Activated CD4-positive, alpha-beta memory T cell treated with anti-CD3 and anti-CD28 coated beads for 36 hours (primary cell): ENCODE results near the gene CCDC91. TPM values are rescaled to one million over a fixed set of nuclear protein-coding genes. Genes with fewer than 3 reads are reported as not detected.

Experiments
- CTCF ChIA-PET: fragments of 350-600 bp; sonication (Branson Sonifier 250); formaldehyde crosslinking; loops from one replicate; lab custom pipeline; 2021; ENCODE audit warnings: antibody characterized with exemption, inconsistent platforms; lab: Charles Lee
- POLR2A ChIA-PET: fragments of 350-600 bp; sonication (Branson Sonifier 250); formaldehyde crosslinking; loops from one replicate; lab custom pipeline; 2021; ENCODE audit warnings: antibody characterized with exemption; lab: Charles Lee
- DNase-seq: peaks from one replicate; pipeline ENCODE4 v3.0.0-alpha.2; 2020
- H3K27ac Mint-ChIP-seq: one replicate; pipeline ENCODE4 v1.8.0; 2021; ENCODE audit warnings: mixed read lengths
- H3K27me3 Mint-ChIP-seq: one replicate; pipeline ENCODE4 v1.8.0; 2021; ENCODE audit warnings: mixed read lengths
- H3K36me3 Mint-ChIP-seq: one replicate; pipeline ENCODE4 v1.8.0; 2021; ENCODE audit warnings: mixed read lengths
- H3K4me1 Mint-ChIP-seq: one replicate; pipeline ENCODE4 v1.8.0; 2021; ENCODE audit warnings: low read depth, mixed read lengths
- H3K4me3 Mint-ChIP-seq: one replicate; pipeline ENCODE4 v1.8.0; 2021; ENCODE audit warnings: mild to moderate bottlenecking, mixed read lengths
- H3K9me3 Mint-ChIP-seq: one replicate; pipeline ENCODE4 v1.8.0; 2021; ENCODE audit warnings: mixed read lengths
- intact Hi-C: fragments of 100-400 bp; cut with micrococcal nuclease; formaldehyde crosslinking; loops from one replicate; pipeline ENCODE4 v1.15.1; 2023
- total RNA-seq, 2 experiments: library from RNA; stranded (reverse); gene quantifications; one replicate each; pipeline ENCODE4 v1.2.3, GENCODE V29; 2021

The CCDC91 gene
- total RNA-seq, 2 experiments from 2014 or later: 16.5 to 19.7 TPM

DNA sequence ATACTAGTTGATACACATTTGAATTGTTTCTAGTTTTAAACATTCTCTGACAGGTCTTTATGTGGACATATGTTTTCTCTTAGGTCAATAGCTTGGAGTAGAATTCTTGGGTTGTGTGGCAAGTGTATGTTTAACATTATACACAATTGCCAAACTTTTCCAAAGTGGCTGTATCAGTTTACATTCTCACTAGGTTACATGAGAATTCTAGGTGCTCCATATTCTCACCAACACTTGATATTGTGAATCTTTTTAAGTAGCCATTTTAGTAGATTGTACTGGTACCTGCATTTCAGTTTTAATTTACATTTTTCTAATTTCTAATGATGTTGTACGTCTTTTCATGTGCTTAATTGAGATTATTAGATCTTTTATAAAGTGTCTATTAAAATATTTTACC lies 28.6 kb downstream of the CCDC91 start:
- Mint-ChIP-seq H3K27me3 (no peaks in the 10 kb centered on the region), H3K27ac (no peak overlapping the region), H3K4me1 (peaks cover 51% of the 10 kb centered on the region), H3K36me3 (peaks cover 12% of the 10 kb centered on the region), H3K9me3 (peaks cover 4% of the 10 kb centered on the region), H3K4me3 (no peak overlapping the region)
- ChIA-PET POLR2A (no interaction called here), CTCF (interaction anchor here (0.7 kb wide), 1 partner anchor 35 kb away, joined by 3 read pairs; no protein-coding TSS in a partner anchor)
- intact Hi-C loops: no loop called here
- DNase-seq: no peak

DNA sequence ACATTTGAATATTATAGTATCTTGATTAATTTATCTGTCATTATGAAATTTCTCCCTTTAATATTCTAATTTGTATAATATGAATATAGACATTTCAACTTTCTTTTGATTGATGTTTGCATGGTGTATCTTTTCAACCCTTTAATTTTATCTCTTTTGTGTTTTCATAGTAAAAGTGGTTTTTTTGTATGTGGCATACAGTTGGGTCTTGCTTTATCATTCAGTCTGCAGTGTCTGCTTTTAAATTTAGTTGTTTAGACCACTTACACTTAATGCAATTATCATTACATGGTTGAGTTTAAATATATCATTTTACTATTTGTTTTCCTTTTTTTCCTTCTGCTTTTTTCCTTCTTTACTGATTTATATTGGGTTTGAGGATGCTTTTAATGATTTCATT lies 29.6 kb downstream of the CCDC91 start:
- ChIA-PET CTCF (no interaction called here), POLR2A (no interaction called here)
- DNase-seq: no peak
- intact Hi-C loops: loop anchor here (5.0 kb wide), 1 partner anchor 358 kb away; no protein-coding TSS in a partner anchor
- Mint-ChIP-seq H3K4me3 (no peak overlapping the region), H3K36me3 (peaks cover 8% of the 10 kb centered on the region), H3K4me1 (peaks cover 55% of the 10 kb centered on the region), H3K27me3 (no peaks in the 10 kb centered on the region), H3K9me3 (peaks cover 4% of the 10 kb centered on the region), H3K27ac (no peak overlapping the region)

DNA sequence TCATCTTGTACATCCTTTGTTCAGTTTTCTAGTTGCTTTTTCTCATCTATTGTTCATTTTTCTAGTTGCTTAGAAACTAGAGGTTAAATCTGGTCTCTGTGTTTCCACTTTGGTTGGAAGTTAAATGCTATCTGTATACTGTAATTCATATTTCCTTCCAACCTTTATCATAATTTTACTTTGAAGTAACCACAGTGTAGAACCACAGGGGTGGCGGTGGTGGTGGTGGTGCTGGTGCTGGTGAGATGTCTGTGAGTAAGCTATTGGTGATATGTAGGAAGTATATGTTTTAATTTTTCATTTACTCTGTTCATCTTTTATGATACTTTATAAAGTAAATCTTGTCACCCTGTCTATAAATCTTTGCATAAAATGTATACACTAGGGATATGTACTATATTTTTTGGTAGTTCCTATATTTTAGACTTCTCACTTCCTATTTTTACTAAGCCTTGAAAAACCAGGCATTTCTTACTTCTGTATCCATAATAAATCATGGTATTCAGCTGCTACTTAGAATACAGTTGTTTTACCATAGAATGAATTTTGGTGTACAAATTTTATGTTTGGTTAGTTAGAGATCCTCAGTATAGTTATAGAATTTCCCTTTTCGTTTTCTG lies 31.9 kb downstream of the CCDC91 start:
- H3K27me3 Mint-ChIP-seq: no peaks in the 10 kb centered on the region
- H3K4me3 Mint-ChIP-seq: peak overlapping the region; percentile 33
- H3K27ac Mint-ChIP-seq: peak overlapping the region; percentile 47
- CTCF ChIA-PET: interaction anchor here (0.6 to 2.5 kb wide), 2 partner anchors 31 to 567 kb away, joined by 3 to 5 read pairs; no protein-coding TSS in a partner anchor
- H3K4me1 Mint-ChIP-seq: peaks cover 54% of the 10 kb centered on the region
- peaks cover 19% of the 10 kb centered on the region for H3K36me3 Mint-ChIP-seq
- intact Hi-C loops: loop anchor here (5.0 kb wide), 1 partner anchor 360 kb away; no protein-coding TSS in a partner anchor
- POLR2A ChIA-PET: interaction anchor here (2.4 to 4.0 kb wide), 2 partner anchors 30 to 31 kb away, joined by 14 to 25 read pairs; partner anchors contain the start of gene CCDC91
- DNase-seq: peak; percentile 82
- H3K9me3 Mint-ChIP-seq: peaks cover 6% of the 10 kb centered on the region

DNA sequence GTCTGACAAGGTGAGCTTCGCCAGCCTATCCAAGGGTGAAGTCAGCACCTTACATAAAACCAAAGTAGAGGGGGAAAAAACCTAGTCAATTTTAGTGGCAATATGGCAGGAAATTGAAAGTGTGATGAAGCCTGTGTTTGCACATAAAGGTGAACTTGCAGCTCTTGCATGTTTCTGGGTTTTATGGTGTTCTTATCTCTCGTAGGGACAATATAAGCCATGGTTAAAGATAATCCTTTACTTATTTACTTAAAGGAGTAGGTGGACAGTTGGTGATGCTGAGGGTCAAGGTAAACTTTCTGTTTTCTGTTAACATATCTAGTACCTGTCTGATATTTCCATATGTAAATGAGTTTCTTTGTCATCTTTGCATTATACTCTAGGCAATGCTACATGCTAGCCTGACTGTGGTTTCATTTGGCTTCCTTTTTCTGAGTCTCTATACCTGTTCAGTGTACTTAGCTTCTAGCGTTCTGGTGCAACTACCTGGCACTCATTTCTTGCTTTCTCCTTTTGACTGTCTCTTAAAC lies 32.8 kb downstream of the CCDC91 start:
- peaks cover 45% of the 10 kb centered on the region for H3K4me1 Mint-ChIP-seq
- DNase-seq: peak; percentile 16

DNA sequence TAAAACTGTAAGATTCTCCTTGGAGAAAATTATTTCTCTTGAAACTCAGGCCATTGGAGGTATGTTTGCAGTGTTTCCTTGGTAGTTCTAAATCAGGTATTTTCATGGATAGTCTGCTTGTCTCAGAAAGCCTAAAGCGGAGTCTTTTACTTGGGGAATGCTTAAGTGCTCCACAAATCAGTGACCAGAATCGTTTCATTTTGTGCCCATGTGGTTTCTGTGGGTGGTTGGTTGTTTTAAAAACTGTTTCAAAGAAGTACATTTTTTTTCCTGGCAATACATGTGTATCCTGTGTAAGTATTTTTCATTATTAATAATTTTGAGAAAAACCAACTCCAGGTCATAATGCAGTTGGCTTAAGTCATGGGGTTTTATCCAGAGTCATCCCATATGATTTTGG lies 33.6 kb downstream of the CCDC91 start:
- H3K36me3 Mint-ChIP-seq: peaks cover 22% of the 10 kb centered on the region
- H3K27ac Mint-ChIP-seq: peak overlapping the region; percentile 59
- peak; percentile 23 for DNase-seq
- H3K9me3 Mint-ChIP-seq: peaks cover 3% of the 10 kb centered on the region
- no peak overlapping the region for H3K4me3 Mint-ChIP-seq
- POLR2A ChIA-PET: interaction anchor here (0.6 to 4.0 kb wide), 2 partner anchors 29 to 33 kb away, joined by 3 to 25 read pairs; partner anchors contain the start of gene CCDC91
- CTCF ChIA-PET: interaction anchor here (2.5 kb wide), 1 partner anchor 29 kb away, joined by 5 read pairs; no protein-coding TSS in a partner anchor
- intact Hi-C loops: loop anchor here (1.0 to 5.0 kb wide), 6 partner anchors 8 to 402 kb away; no protein-coding TSS in a partner anchor
- H3K27me3 Mint-ChIP-seq: no peaks in the 10 kb centered on the region
- peaks cover 44% of the 10 kb centered on the region for H3K4me1 Mint-ChIP-seq

More for the DNA sequence above, 32.8 kb downstream of the CCDC91 start:
- Mint-ChIP-seq H3K36me3 (peaks cover 24% of the 10 kb centered on the region), H3K4me3 (peak overlapping the region; percentile 42), H3K27me3 (no peaks in the 10 kb centered on the region), H3K27ac (peak overlapping the region; percentile 76), H3K9me3 (peaks cover 6% of the 10 kb centered on the region)
- ChIA-PET CTCF (interaction anchor here (0.6 to 2.5 kb wide), 2 partner anchors 26 to 30 kb away, joined by 3 to 5 read pairs; no protein-coding TSS in a partner anchor), POLR2A (interaction anchor here (0.5 to 4.0 kb wide), 3 partner anchors 29 to 56 kb away, joined by 3 to 25 read pairs (median 14); partner anchors contain the start of gene CCDC91)
- intact Hi-C loops: loop anchor here (1.0 to 5.0 kb wide), 6 partner anchors 9 to 401 kb away; no protein-coding TSS in a partner anchor

DNA sequence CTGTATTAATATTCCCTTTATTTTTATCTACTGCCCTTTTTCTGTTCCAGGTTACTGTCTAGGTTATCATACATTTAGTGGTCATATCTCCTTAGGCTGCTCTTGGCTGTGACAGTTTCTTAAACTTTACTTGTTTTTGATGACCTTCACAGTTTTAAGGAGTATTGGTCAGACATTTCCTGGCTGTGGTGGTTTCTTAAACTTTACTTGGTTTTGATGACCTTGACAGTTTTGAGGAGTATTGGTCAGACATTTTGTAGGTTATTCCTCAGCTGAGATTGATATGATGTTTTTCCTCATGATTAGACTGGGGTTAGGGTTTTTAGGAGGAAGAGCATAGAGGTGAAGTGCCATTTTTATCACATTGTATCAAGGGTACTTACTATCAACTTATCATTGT lies 36.4 kb downstream of the CCDC91 start:
- peaks cover 53% of the 10 kb centered on the region for H3K4me1 Mint-ChIP-seq

DNA sequence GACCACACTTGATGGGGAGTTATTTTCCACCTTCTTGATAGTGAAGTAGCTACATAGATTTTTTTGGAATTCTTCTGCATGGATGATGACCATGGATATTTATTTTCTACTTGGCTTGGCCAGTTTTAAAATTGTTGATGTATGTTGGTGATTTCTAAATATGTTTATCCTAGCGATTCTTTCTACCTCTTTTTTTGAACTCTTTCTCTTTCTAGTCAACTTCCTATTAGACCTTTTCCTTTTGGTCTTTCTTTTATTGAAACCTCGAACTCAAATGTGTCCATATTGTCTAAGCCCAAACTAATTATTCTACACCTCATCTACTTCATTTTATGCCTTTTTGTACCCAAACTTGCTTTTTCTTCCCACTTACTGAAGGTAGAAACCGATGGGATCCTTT lies 37.0 kb downstream of the CCDC91 start:
- no peaks in the 10 kb centered on the region for H3K27me3 Mint-ChIP-seq
- H3K27ac Mint-ChIP-seq: no peak overlapping the region
- peaks cover 25% of the 10 kb centered on the region for H3K36me3 Mint-ChIP-seq
- ChIA-PET POLR2A (no interaction called here), CTCF (no interaction called here)
- peaks cover 53% of the 10 kb centered on the region for H3K4me1 Mint-ChIP-seq
- no peak for DNase-seq
- peaks cover 2% of the 10 kb centered on the region for H3K9me3 Mint-ChIP-seq
- intact Hi-C loops: no loop called here
- no peak overlapping the region for H3K4me3 Mint-ChIP-seq

More for the DNA sequence above, 36.4 kb downstream of the CCDC91 start:
- Mint-ChIP-seq H3K4me3 (no peak overlapping the region), H3K27ac (no peak overlapping the region), H3K9me3 (peaks cover 2% of the 10 kb centered on the region), H3K36me3 (peaks cover 25% of the 10 kb centered on the region), H3K27me3 (no peaks in the 10 kb centered on the region)
- POLR2A ChIA-PET: no interaction called here
- CTCF ChIA-PET: no interaction called here
- intact Hi-C loops: no loop called here
- no peak for DNase-seq

DNA sequence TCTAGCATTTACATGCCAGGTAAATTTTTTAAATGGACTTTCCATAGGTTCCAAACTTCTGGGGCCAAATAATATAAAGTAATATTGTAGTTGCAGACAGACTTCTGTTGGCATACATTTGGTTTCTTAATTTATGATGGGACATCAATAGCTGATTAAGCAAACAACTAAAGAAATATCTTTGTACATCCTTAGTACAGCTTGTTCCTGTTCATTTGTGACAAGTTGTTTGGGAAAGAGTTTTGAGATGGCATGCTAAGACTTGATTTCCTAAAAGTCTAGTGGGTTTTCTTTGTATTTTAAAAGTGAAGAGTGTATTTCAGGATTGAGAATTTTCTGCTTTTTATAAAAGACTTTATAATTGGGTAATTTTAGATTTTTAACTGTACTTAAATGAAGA lies 41.0 kb downstream of the CCDC91 start:
- peaks cover 19% of the 10 kb centered on the region for H3K36me3 Mint-ChIP-seq
- CTCF ChIA-PET: no interaction called here
- intact Hi-C loops: no loop called here
- no peaks in the 10 kb centered on the region for H3K9me3 Mint-ChIP-seq
- POLR2A ChIA-PET: no interaction called here
- no peaks in the 10 kb centered on the region for H3K27me3 Mint-ChIP-seq
- peaks cover 45% of the 10 kb centered on the region for H3K4me1 Mint-ChIP-seq
- no peak overlapping the region for H3K4me3 Mint-ChIP-seq
- no peak for DNase-seq
- no peak overlapping the region for H3K27ac Mint-ChIP-seq

DNA sequence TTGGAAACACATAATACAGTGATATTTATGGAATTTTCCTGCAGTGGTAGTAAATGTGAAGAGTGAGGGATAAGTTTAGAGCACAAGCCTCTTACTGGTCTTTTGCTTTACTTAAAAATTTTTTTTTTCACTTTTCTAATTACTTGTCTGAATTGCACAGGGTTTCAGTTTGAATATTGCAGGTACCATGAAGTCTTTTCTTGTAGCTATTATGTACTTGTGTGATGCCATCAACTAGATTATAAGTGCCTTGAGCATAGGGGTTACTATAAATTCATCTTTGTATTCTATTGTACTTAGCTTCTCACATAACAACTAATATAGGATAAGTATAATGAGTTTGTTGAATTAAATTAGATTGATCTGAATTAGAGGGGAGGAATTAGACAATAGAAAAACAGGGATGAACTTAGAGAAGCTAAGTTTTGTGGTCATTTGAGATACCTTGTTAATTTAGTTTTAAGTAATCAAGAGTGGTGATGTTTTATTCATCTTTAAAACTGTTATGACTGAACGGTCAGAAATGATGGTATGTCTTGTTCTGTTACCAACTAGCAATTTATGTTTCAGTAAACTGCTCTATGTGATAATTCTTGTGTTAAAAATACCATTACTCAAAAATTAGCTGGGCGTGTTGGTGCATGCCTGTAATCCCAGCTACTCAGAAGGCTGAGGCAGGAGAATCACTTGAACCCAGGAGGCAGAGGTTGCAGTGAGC lies 42.1 kb downstream of the CCDC91 start:
- intact Hi-C loops: loop anchor here (1.0 kb wide), 3 partner anchors 9 to 21 kb away; no protein-coding TSS in a partner anchor
- POLR2A ChIA-PET: interaction anchor here (1.0 kb wide), 1 partner anchor 41 kb away, joined by 3 read pairs; no protein-coding TSS in a partner anchor

DNA sequence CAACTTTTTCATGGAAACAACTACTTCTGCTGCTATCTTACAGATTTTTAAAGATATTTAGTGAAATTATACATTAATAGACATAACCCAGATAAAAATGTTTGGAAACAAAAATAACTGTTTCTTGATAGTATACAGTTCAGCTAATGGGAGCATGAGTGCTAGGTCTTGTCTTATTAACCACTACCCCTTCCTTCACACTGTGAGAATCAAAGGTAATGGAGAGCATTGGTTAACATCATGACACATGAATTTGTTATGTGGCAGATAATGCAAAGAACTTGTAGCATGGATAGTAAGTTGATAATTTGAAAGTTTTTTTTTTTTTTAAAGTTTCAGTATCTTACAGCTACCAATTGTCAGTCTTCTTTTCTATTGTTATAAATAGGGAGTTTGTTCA lies 44.2 kb downstream of the CCDC91 start:
- Mint-ChIP-seq H3K27ac (no peak overlapping the region), H3K9me3 (no peaks in the 10 kb centered on the region), H3K36me3 (peaks cover 5% of the 10 kb centered on the region), H3K27me3 (no peaks in the 10 kb centered on the region), H3K4me1 (peaks cover 35% of the 10 kb centered on the region), H3K4me3 (no peak overlapping the region)
- ChIA-PET CTCF (no interaction called here), POLR2A (interaction anchor here (0.7 kb wide), 1 partner anchor 326 kb away, joined by 3 read pairs; no protein-coding TSS in a partner anchor)
- intact Hi-C loops: no loop called here
- DNase-seq: no peak

More for the DNA sequence above, 42.1 kb downstream of the CCDC91 start:
- no peak overlapping the region for H3K27ac Mint-ChIP-seq
- H3K4me1 Mint-ChIP-seq: peaks cover 39% of the 10 kb centered on the region
- no peak overlapping the region for H3K4me3 Mint-ChIP-seq
- DNase-seq: no peak
- H3K9me3 Mint-ChIP-seq: no peaks in the 10 kb centered on the region
- H3K27me3 Mint-ChIP-seq: no peaks in the 10 kb centered on the region
- H3K36me3 Mint-ChIP-seq: peaks cover 13% of the 10 kb centered on the region
- CTCF ChIA-PET: no interaction called here

DNA sequence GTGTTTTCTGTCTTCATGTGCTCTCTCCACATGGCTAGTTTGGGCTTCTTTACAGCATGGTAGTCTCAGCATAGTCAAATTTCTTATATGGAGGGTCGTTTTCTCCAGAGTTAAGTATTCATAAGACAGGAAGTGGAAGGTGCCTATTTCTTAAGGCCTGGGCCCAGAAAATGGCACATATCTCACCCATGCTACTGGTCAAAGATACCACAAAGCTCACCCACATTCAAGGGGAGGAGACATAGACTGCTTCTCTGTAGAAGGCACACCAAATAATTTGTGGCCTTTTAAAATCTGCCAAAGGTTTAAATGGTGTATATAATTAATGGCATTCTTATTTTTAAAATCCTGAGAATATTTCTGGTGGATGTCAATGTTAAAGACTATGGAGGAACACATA lies 44.8 kb downstream of the CCDC91 start:
- peaks cover 2% of the 10 kb centered on the region for H3K36me3 Mint-ChIP-seq
- intact Hi-C loops: no loop called here
- no peaks in the 10 kb centered on the region for H3K27me3 Mint-ChIP-seq
- peaks cover 31% of the 10 kb centered on the region for H3K4me1 Mint-ChIP-seq
- H3K9me3 Mint-ChIP-seq: no peaks in the 10 kb centered on the region
- DNase-seq: no peak
- ChIA-PET POLR2A (interaction anchor here (0.7 kb wide), 1 partner anchor 326 kb away, joined by 3 read pairs; no protein-coding TSS in a partner anchor), CTCF (no interaction called here)
- no peak overlapping the region for H3K4me3 Mint-ChIP-seq
- no peak overlapping the region for H3K27ac Mint-ChIP-seq
